Tibial nerve (tissue), 4 donors: ENCODE data around the gene CA10. TPM values are rescaled to one million over a fixed set of nuclear protein-coding genes. Genes with fewer than 3 reads are reported as not detected.

ENCODE experiments used
- DNase-seq, 2 donors: peaks; one replicate each; pipeline ENCODE4 v3.0.0-alpha.2; 2019; ENCODE audit warnings: low spot score in 2 of 2
- H3K27ac ChIP-seq, 4 donors: fragments of 200-600 bp; sonication (generic) in 3 of 4; one replicate each; pipeline ENCODE4 v1.5.1; 2017 to 2019; ENCODE audit warnings: mild to moderate bottlenecking in 1 of 4
- H3K27me3 ChIP-seq, 2 donors: fragments of 200-600 bp; sonication (generic) in 1 of 2; one replicate each; pipeline versions ENCODE4 v1.5.1 to v1.6.0; 2017 to 2019
- H3K36me3 ChIP-seq, 3 donors: fragments of 200-600 bp; sonication (generic); one replicate each; pipeline ENCODE4 v1.5.1; 2018 to 2019
- H3K4me1 ChIP-seq, 4 donors: fragments of 200-600 bp; sonication (generic) in 3 of 4; one replicate each; pipeline ENCODE4 v1.5.1; 2017 to 2019
- H3K4me3 ChIP-seq, 4 donors: fragments of 200-600 bp; sonication (generic) in 3 of 4; one replicate each; pipeline ENCODE4 v1.5.1; 2017 to 2019; ENCODE audit warnings: mild to moderate bottlenecking in 1 of 4, moderate library complexity in 1 of 4
- H3K9me3 ChIP-seq, 4 donors: fragments of 200-600 bp; sonication (generic) in 3 of 4; one replicate each; pipeline ENCODE4 v1.5.1; 2017 to 2019
- CTCF ChIP-seq, 5 experiments: fragments of 200-600 bp in 3 of 5; fragments of 450-650 bp in 2 of 5; sonication (generic) in 3 of 5; IDR thresholded peaks; one replicate each; pipeline ENCODE4 v1.5.1; 2016 to 2019; ENCODE audit warnings: antibody characterized with exemption in 5 of 5, mild to moderate bottlenecking in 3 of 5, moderate library complexity in 2 of 5
- EP300 ChIP-seq, 2 donors: sonication (generic); formaldehyde crosslinking; IDR thresholded peaks; one replicate each; pipeline ENCODE4 v1.6.1; 2017; ENCODE audit warnings: antibody characterized with exemption in 2 of 2, mild to moderate bottlenecking in 1 of 2
- POLR2A ChIP-seq, 2 donors: fragments of 450-650 bp; IDR thresholded peaks; one replicate each; pipeline ENCODE4 v1.6.1; 2017; ENCODE audit warnings: antibody characterized with exemption in 2 of 2, mild to moderate bottlenecking in 2 of 2, moderate library complexity in 2 of 2
- WGBS, 2 donors: methylation state at CpG; one replicate each; pipeline ENCODE4 v1.1.5; 2018; 5-methylcytosine and 5-hydroxymethylcytosine counted together
- total RNA-seq, 4 donors: library from RNA; depleted of rRNA; stranded (reverse); fragments of >200 nt; gene quantifications; one replicate each; pipeline ENCODE4 v1.1.0, GENCODE V29; 2016

Gene CA10
- total RNA-seq, 4 donors from 2014 or later, result not detected

- no peak for DNase-seq
- no peaks in the 10 kb centered on the region for H3K4me1 ChIP-seq
- no peaks in the 10 kb centered on the region for H3K36me3 ChIP-seq
- WGBS, 2 donors, result 65 to 80% methylated on average over 1 of the region's 1 CpG
- no peak overlapping the region for H3K27ac ChIP-seq
- TF ChIP-seq CTCF (IDR thresholded peaks at IDR 0.05), result no peak
- TF ChIP-seq EP300 (IDR thresholded peaks at IDR 0.05), result no peak
- no peak for TF ChIP-seq POLR2A (IDR thresholded peaks at IDR 0.05)
- no peaks in the 10 kb centered on the region for H3K9me3 ChIP-seq
- H3K4me3 ChIP-seq, result no peak overlapping the region
- no peaks in the 10 kb centered on the region for H3K27me3 ChIP-seq
These were observed 11.1 kb downstream of the CA10 start for GRCh38 chr17:52147431-52147830.

- TF ChIP-seq POLR2A (IDR thresholded peaks at IDR 0.05) (no peak), CTCF (IDR thresholded peaks at IDR 0.05) (no peak), EP300 (IDR thresholded peaks at IDR 0.05) (no peak)
- Histone ChIP-seq H3K36me3 (no peaks in the 10 kb centered on the region), H3K9me3 (no peaks in the 10 kb centered on the region), H3K27ac (no peak overlapping the region), H3K4me1 (no peaks in the 10 kb centered on the region), H3K4me3 (no peak overlapping the region), H3K27me3 (no peaks in the 10 kb centered on the region)
- no peak for DNase-seq
These were observed 13.0 kb downstream of the CA10 start for GRCh38 chr17:52145476-52145875.

GRCh38 chr17:52143542-52143941 lies 15.0 kb downstream of the CA10 start:
- TF ChIP-seq EP300 (IDR thresholded peaks at IDR 0.05) (no peak), CTCF (IDR thresholded peaks at IDR 0.05) (no peak)
- 28 to 29% methylated on average over 1 of the region's 1 CpG for WGBS, 2 donors
- Histone ChIP-seq H3K9me3 (no peaks in the 10 kb centered on the region), H3K36me3 (no peaks in the 10 kb centered on the region), H3K27me3 (no peaks in the 10 kb centered on the region), H3K4me1 (no peaks in the 10 kb centered on the region), H3K27ac (no peak overlapping the region), H3K4me3 (no peak overlapping the region)
- DNase-seq, result no peak

- DNase-seq, result no peak
- 60 to 70% methylated on average over 3 of the region's 3 CpGs for WGBS, 2 donors
- H3K4me3 ChIP-seq, result no peak overlapping the region
- no peaks in the 10 kb centered on the region for H3K36me3 ChIP-seq
- H3K9me3 ChIP-seq, result no peaks in the 10 kb centered on the region
- TF ChIP-seq POLR2A (IDR thresholded peaks at IDR 0.05) (no peak), CTCF (IDR thresholded peaks at IDR 0.05) (no peak), EP300 (IDR thresholded peaks at IDR 0.05) (no peak)
- H3K27me3 ChIP-seq, result no peaks in the 10 kb centered on the region
- no peaks in the 10 kb centered on the region for H3K4me1 ChIP-seq
- H3K27ac ChIP-seq, result no peak overlapping the region
These were observed 17.9 kb downstream of the CA10 start for GRCh38 chr17:52140601-52141000.

- DNase-seq, result no peak
- Histone ChIP-seq H3K36me3 (no peaks in the 10 kb centered on the region), H3K27me3 (no peaks in the 10 kb centered on the region), H3K27ac (no peak overlapping the region), H3K4me3 (no peak overlapping the region), H3K9me3 (no peaks in the 10 kb centered on the region), H3K4me1 (no peaks in the 10 kb centered on the region)
- TF ChIP-seq CTCF (IDR thresholded peaks at IDR 0.05) (no peak), POLR2A (IDR thresholded peaks at IDR 0.05) (no peak), EP300 (IDR thresholded peaks at IDR 0.05) (no peak)
- WGBS, 2 donors, result 82 to 92% methylated on average over 4 of the region's 4 CpGs
These were observed 19.8 kb downstream of the CA10 start for GRCh38 chr17:52138752-52139151.
